ENCODE data around the gene ABLIM2.

DNA sequence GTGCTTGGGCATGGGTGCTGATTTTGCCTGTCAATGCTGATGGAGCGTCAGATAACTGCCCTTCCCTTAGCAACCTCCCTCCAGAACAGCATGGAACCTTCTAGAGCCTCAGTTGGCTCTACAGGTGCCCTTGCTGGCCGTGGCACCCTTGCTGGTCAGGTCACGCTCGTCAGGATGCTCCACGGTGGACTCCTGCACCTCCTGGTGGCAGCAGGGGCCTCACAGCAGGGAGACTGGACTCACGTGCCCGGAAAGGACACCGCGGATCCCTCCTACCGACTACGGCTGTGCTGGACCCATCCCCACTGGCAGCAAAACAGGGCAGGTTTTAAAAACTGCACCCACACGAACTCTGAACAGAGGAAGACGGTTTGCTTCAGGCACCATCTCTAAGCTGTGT lies 136.8 kb downstream of the ABLIM2 start:
- TF ChIP-seq, protein P1, sequence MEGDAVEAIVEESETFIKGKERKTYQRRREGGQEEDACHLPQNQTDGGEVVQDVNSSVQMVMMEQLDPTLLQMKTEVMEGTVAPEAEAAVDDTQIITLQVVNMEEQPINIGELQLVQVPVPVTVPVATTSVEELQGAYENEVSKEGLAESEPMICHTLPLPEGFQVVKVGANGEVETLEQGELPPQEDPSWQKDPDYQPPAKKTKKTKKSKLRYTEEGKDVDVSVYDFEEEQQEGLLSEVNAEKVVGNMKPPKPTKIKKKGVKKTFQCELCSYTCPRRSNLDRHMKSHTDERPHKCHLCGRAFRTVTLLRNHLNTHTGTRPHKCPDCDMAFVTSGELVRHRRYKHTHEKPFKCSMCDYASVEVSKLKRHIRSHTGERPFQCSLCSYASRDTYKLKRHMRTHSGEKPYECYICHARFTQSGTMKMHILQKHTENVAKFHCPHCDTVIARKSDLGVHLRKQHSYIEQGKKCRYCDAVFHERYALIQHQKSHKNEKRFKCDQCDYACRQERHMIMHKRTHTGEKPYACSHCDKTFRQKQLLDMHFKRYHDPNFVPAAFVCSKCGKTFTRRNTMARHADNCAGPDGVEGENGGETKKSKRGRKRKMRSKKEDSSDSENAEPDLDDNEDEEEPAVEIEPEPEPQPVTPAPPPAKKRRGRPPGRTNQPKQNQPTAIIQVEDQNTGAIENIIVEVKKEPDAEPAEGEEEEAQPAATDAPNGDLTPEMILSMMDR (IDR thresholded peaks at IDR 0.05), result no peak
- no peak for TF ChIP-seq POLR2A (IDR thresholded peaks at IDR 0.05)
